ENCODE measurements around the gene ING4. TPM values are rescaled to one million over a fixed set of nuclear protein-coding genes. Genes with fewer than 3 reads are reported as not detected.

The ING4 gene
- total RNA-seq, 6 experiments from 2014 or later = 19.7 to 26.8 (median 21.7) TPM

DNA sequence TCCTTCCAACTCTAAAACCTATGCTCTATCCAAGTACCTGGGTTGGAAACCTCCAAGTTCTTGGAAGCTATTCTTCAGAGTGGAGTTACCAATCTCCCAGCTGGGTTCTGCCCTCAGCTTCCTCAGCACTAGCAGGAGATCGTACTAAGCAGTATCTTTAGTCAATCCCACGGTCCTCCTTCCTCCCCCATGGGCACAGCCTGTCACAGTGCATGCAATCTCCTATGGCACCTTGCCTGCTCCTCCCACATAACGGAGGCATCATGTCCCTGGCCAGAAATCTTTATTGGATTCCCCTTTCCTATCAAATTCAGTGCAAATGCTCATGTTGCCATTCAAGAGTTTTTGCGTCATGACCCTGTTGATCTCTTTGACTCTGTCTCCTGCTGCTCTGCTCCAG, 21.8 kb downstream of the ING4 start:
- no peak for TF ChIP-seq CTCF (IDR thresholded peaks at IDR 0.05)
- H3K4me3 Mint-ChIP-seq = no peak overlapping the region
- peaks cover 27% of the 10 kb centered on the region for H3K27me3 Mint-ChIP-seq (ENCODE audit: insufficient read depth)
- H3K4me1 Mint-ChIP-seq (ENCODE audit: low read depth) = no peaks in the 10 kb centered on the region
- no peak overlapping the region for H3K27ac Mint-ChIP-seq
- no peak for DNase-seq
- H3K36me3 Mint-ChIP-seq (ENCODE audit: low read depth) = peaks cover 26% of the 10 kb centered on the region
- H3K9me3 Mint-ChIP-seq = peaks cover 40% of the 10 kb centered on the region

GRCh38 chr12:6640497-6640896, 22.4 kb downstream of the ING4 start:
- Mint-ChIP-seq H3K27me3 (ENCODE audit: insufficient read depth) (peaks cover 27% of the 10 kb centered on the region), H3K27ac (no peak overlapping the region), H3K9me3 (peaks cover 37% of the 10 kb centered on the region), H3K4me3 (no peak overlapping the region), H3K4me1 (ENCODE audit: low read depth) (no peaks in the 10 kb centered on the region), H3K36me3 (ENCODE audit: low read depth) (peaks cover 26% of the 10 kb centered on the region)
- no peak for DNase-seq
- TF ChIP-seq CTCF (IDR thresholded peaks at IDR 0.05) = no peak

DNA sequence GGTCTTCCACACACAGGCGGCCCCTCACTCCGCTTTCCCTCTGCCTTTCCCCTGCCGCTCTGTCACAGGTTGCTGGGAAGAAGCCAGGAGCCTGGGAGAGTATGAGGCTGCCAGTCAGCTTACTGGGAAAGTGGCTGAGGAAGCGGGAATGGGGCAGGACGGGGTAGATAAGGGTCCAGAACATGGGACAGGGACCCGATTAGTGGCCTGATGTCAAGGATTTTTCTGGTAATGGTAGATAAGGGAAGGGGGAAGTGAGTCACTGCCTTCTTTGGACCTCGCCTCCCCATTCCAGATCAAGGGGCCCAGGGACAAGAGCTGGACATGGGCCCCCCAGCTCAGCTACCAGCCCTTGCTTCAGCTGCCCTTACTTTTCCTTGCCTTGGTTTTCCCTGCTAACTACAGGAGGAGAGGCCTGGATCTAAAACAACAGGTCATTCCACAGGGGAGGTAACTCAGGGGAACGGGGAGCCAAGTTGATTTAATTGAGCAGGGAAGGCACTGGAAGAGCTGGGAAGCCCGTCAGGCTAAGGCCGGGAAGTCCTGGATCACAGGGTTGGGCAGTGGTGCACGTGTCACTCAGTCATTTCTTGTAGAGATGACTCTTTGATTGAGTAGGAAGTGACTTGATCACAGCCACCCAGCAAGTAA, 23.6 kb downstream of the ING4 start:
- Mint-ChIP-seq H3K27ac (no peak overlapping the region), H3K4me3 (no peak overlapping the region), H3K36me3 (ENCODE audit: low read depth) (peaks cover 15% of the 10 kb centered on the region), H3K27me3 (ENCODE audit: insufficient read depth) (peaks cover 37% of the 10 kb centered on the region), H3K9me3 (peaks cover 25% of the 10 kb centered on the region), H3K4me1 (ENCODE audit: low read depth) (no peaks in the 10 kb centered on the region)
- no peak for DNase-seq
- TF ChIP-seq CTCF (IDR thresholded peaks at IDR 0.05) = no peak

DNA sequence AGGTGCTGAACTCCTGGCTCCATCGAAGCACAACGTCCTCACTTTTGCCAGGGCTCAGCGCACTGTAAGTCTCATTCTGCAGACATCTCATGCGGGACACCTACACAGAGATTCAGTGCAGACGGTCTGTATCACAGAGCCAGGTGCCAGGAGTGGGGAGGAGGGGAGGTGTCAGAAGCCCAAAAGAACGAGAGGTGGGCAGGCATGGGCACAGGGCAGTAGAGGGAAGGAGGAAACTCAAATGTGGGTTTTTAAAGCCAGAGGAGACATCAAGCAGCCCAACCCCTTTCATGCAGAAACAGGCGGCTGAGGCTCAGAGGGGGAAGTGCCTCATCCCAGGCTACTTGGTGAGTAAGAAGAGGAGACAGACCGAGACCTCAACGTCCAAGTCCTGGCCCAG, 24.6 kb downstream of the ING4 start:
- TF ChIP-seq CTCF (IDR thresholded peaks at IDR 0.05) = no peak
- Mint-ChIP-seq H3K36me3 (ENCODE audit: low read depth) (peaks cover 6% of the 10 kb centered on the region), H3K27me3 (ENCODE audit: insufficient read depth) (peaks cover 38% of the 10 kb centered on the region), H3K9me3 (peaks cover 16% of the 10 kb centered on the region), H3K4me1 (ENCODE audit: low read depth) (no peaks in the 10 kb centered on the region), H3K27ac (no peak overlapping the region), H3K4me3 (no peak overlapping the region)
- DNase-seq = no peak

GRCh38 chr12:6635856-6636531, 26.9 kb downstream of the ING4 start, which contains the start of gene LPAR5:
LPAR5 (minus strand) TSS chr12:6635959; CDS start chr12:6621248, 14,711 bp downstream.
- Mint-ChIP-seq H3K36me3 (ENCODE audit: low read depth) (no peaks in the 10 kb centered on the region), H3K9me3 (no peaks in the 10 kb centered on the region), H3K4me3 (no peak within 1 kb of the TSS), H3K27ac (no peak within 1 kb of the TSS), H3K4me1 (ENCODE audit: low read depth) (peaks cover 12% of the 10 kb centered on the region), H3K27me3 (ENCODE audit: insufficient read depth) (peaks cover 34% of the 10 kb centered on the region)
- no peak for TF ChIP-seq CTCF (IDR thresholded peaks at IDR 0.05)
- no peak for DNase-seq
